SK-N-SH treated with all-trans-retinoic acid at 6 μM for 48 hours (cell line): Measurements from ENCODE around the gene SELENOM.

Experiments
- ATAC-seq: fragments of 200-7000 bp; cut with Tn5 transposase; 3 replicates; pipeline ENCODE4 v1.9.1; 2020; ENCODE audit warnings: mild to moderate bottlenecking, moderate library complexity
- ARNTL ChIP-seq: fragments of 450-650 bp; formaldehyde crosslinking; IDR thresholded peaks from 2 replicates; pipeline ENCODE4 v1.5.0; 2020; ENCODE audit warnings: low read depth, mild to moderate bottlenecking, moderate library complexity, borderline replicate concordance
- BACH2 ChIP-seq: fragments of 250-450 bp; sonication (Bioruptor Pico); IDR thresholded peaks from 2 replicates; pipeline ENCODE4 v1.9.0; 2021; ENCODE audit warnings: mild to moderate bottlenecking, borderline replicate concordance
- CSDC2 ChIP-seq: fragments of 250-450 bp; sonication (Bioruptor Pico); IDR thresholded peaks from 2 replicates; pipeline ENCODE4 v1.5.0; 2020; ENCODE audit warnings: mild to moderate bottlenecking, moderate library complexity
- ISL1 ChIP-seq: fragments of 250-450 bp; sonication (Bioruptor Pico); IDR thresholded peaks from 2 replicates; pipeline ENCODE4 v2.1.2; 2022; ENCODE audit warnings: mild to moderate bottlenecking, moderate library complexity
- OSR1 ChIP-seq: fragments of 250-450 bp; sonication (Bioruptor Pico); IDR thresholded peaks from 2 replicates; pipeline ENCODE4 v1.8.0; 2022; ENCODE audit warnings: moderate library complexity, mild to moderate bottlenecking, inconsistent platforms
- PPARA ChIP-seq: fragments of 250-450 bp; sonication (Bioruptor Pico); IDR thresholded peaks from 2 replicates; pipeline ENCODE4 v1.5.0; 2020; ENCODE audit warnings: mild to moderate bottlenecking, borderline replicate concordance
- RARB ChIP-seq: fragments of 250-450 bp; sonication (Bioruptor Pico); IDR thresholded peaks from 2 replicates; pipeline ENCODE4 v1.8.0; 2021; ENCODE audit warnings: mild to moderate bottlenecking, moderate library complexity
- SNAI2 ChIP-seq: fragments of 250-450 bp; sonication (Bioruptor Pico); IDR thresholded peaks from 2 replicates; pipeline ENCODE4 v1.5.0; 2020; ENCODE audit warnings: mild to moderate bottlenecking, moderate library complexity
- TOX ChIP-seq: fragments of 250-450 bp; sonication (Bioruptor Pico); IDR thresholded peaks from 2 replicates; pipeline ENCODE4 v1.8.0; 2021; ENCODE audit warnings: mild to moderate bottlenecking, moderate library complexity, borderline replicate concordance
- ZC3H10 ChIP-seq: fragments of 250-450 bp; sonication (Bioruptor Pico); IDR thresholded peaks from 2 replicates; pipeline ENCODE4 v1.5.1; 2021; ENCODE audit warnings: mild to moderate bottlenecking, moderate library complexity
- ZFP3 ChIP-seq: fragments of 250-450 bp; sonication (Bioruptor Pico); IDR thresholded peaks from 2 replicates; pipeline ENCODE4 v1.5.0; 2020; ENCODE audit warnings: mild to moderate bottlenecking, moderate library complexity
- ZFP30 ChIP-seq: fragments of 450-650 bp; formaldehyde crosslinking; IDR thresholded peaks from 2 replicates; pipeline ENCODE4 v1.5.0; 2022; ENCODE audit warnings: mild to moderate bottlenecking, moderate library complexity
- ZNF565 ChIP-seq: fragments of 450-650 bp; formaldehyde crosslinking; conservative IDR thresholded peaks from 2 replicates; pipeline ENCODE4 v1.5.0; 2020; ENCODE audit warnings: low read depth, mild to moderate bottlenecking, moderate library complexity
- ZNF8 ChIP-seq: fragments of 450-650 bp; formaldehyde crosslinking; IDR thresholded peaks from 2 replicates; pipeline ENCODE4 v1.5.0; 2020; ENCODE audit warnings: mild to moderate bottlenecking, moderate library complexity
- TF ChIP-seq, protein P1 (sequence below): fragments of 250-450 bp; sonication (Bioruptor Pico); IDR thresholded peaks from 2 replicates; pipeline ENCODE4 v1.5.0; 2020; ENCODE audit warnings: mild to moderate bottlenecking, moderate library complexity
- TF ChIP-seq, protein P2 (sequence below): fragments of 250-450 bp; sonication (Bioruptor Pico); IDR thresholded peaks from 2 replicates; pipeline ENCODE4 v1.8.0; 2020; ENCODE audit warnings: mild to moderate bottlenecking, moderate library complexity, borderline replicate concordance
- TF ChIP-seq, protein P3 (sequence below): fragments of 250-450 bp; sonication (Bioruptor Pico); IDR thresholded peaks from 2 replicates; pipeline ENCODE4 v1.5.1; 2021; ENCODE audit warnings: mild to moderate bottlenecking, moderate library complexity
- TF ChIP-seq, protein P4 (sequence below): fragments of 250-450 bp; sonication (Bioruptor Pico); IDR thresholded peaks from 2 replicates; pipeline ENCODE4 v1.5.1; 2020; ENCODE audit warnings: low read depth, mild to moderate bottlenecking, moderate library complexity
- TF ChIP-seq, protein P5 (sequence below): fragments of 250-450 bp; sonication (Bioruptor Pico); IDR thresholded peaks from 2 replicates; pipeline ENCODE4 v1.8.0; 2021; ENCODE audit warnings: low read depth, mild to moderate bottlenecking, moderate library complexity, borderline replicate concordance

Gene SELENOM

DNA sequence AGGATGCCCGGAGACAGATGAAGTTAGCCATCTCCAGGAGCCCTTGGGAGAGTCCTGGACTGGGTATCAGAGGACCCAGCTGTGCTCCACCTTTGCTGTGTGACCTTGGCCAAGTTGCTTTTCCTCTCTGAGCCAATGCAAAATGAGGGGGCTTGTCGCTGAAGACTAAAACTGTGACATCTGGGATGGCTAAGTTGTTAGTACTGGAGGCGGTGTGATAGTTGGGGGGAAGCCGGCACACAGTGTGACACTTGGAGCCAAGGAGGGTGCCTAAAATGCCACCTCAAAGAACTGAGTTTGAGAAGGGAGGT, 15.9 kb upstream of the SELENOM start:
- ATAC-seq = no peak; the same call in 2 of the 3 replicates
- TF ChIP-seq, protein P1, sequence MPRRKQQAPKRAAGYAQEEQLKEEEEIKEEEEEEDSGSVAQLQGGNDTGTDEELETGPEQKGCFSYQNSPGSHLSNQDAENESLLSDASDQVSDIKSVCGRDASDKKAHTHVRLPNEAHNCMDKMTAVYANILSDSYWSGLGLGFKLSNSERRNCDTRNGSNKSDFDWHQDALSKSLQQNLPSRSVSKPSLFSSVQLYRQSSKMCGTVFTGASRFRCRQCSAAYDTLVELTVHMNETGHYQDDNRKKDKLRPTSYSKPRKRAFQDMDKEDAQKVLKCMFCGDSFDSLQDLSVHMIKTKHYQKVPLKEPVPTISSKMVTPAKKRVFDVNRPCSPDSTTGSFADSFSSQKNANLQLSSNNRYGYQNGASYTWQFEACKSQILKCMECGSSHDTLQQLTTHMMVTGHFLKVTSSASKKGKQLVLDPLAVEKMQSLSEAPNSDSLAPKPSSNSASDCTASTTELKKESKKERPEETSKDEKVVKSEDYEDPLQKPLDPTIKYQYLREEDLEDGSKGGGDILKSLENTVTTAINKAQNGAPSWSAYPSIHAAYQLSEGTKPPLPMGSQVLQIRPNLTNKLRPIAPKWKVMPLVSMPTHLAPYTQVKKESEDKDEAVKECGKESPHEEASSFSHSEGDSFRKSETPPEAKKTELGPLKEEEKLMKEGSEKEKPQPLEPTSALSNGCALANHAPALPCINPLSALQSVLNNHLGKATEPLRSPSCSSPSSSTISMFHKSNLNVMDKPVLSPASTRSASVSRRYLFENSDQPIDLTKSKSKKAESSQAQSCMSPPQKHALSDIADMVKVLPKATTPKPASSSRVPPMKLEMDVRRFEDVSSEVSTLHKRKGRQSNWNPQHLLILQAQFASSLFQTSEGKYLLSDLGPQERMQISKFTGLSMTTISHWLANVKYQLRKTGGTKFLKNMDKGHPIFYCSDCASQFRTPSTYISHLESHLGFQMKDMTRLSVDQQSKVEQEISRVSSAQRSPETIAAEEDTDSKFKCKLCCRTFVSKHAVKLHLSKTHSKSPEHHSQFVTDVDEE (CRISPR knock-in tag) = no peak
- TF ChIP-seq PPARA = no peak
- no peak for TF ChIP-seq RARB (CRISPR knock-in tag)
- TF ChIP-seq ARNTL = no peak
- no peak for TF ChIP-seq ZFP30

DNA sequence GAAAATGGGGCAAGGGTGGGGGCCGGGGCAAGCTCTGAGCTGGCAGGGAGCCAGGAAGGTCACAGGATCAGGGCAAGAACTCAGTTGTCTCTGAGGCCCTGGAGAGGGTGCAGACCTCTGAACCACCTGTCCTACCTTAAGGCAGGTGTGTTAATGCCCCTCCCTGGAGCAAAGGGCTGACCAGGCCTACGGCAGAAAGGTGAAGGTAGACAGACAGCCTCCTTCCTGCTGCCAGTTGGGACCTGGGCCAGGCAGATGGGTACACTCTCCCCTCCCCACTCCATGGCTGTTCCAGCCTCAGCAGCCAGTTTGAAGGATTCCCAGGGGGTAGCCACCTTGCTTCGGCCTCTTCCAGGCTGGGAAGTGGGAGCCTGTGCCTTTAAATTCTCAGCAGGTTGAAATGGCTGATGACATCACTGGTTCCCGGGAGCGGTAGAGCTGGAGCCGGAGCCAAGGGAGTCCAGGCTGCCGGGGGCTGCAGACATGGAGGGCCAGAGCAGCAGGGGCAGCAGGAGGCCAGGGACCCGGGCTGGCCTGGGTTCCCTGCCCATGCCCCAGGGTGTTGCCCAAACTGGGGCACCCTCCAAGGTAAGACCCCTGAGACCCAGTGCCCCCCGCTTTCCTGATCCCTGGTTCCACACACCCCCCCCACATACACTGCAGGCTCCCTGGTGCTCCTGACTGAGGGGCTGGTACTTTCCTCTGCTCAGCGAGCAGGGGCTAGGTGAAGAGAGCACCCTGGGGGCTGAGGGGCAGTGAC, 15.3 kb upstream of the SELENOM start, which contains the start of gene INPP5J:
Gene INPP5J, plus strand, starts transcription at position 435 of the 760 bp plus-strand sequence. Its CDS starts 49 bp downstream, at position 484.
- ATAC-seq = peak; percentile 97
- TF ChIP-seq ZFP30 (no peak), BACH2 (CRISPR knock-in tag) (no peak), OSR1 (CRISPR knock-in tag) (no peak), ZNF565 (CRISPR knock-in tag) (no peak), PPARA (no peak), TOX (CRISPR knock-in tag) (no peak)
- TF ChIP-seq, protein P2, sequence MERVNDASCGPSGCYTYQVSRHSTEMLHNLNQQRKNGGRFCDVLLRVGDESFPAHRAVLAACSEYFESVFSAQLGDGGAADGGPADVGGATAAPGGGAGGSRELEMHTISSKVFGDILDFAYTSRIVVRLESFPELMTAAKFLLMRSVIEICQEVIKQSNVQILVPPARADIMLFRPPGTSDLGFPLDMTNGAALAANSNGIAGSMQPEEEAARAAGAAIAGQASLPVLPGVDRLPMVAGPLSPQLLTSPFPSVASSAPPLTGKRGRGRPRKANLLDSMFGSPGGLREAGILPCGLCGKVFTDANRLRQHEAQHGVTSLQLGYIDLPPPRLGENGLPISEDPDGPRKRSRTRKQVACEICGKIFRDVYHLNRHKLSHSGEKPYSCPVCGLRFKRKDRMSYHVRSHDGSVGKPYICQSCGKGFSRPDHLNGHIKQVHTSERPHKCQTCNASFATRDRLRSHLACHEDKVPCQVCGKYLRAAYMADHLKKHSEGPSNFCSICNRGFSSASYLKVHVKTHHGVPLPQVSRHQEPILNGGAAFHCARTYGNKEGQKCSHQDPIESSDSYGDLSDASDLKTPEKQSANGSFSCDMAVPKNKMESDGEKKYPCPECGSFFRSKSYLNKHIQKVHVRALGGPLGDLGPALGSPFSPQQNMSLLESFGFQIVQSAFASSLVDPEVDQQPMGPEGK (CRISPR knock-in tag) = no peak
- TF ChIP-seq, protein P3, sequence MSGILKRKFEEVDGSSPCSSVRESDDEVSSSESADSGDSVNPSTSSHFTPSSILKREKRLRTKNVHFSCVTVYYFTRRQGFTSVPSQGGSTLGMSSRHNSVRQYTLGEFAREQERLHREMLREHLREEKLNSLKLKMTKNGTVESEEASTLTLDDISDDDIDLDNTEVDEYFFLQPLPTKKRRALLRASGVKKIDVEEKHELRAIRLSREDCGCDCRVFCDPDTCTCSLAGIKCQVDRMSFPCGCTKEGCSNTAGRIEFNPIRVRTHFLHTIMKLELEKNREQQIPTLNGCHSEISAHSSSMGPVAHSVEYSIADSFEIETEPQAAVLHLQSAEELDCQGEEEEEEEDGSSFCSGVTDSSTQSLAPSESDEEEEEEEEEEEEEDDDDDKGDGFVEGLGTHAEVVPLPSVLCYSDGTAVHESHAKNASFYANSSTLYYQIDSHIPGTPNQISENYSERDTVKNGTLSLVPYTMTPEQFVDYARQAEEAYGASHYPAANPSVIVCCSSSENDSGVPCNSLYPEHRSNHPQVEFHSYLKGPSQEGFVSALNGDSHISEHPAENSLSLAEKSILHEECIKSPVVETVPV (CRISPR knock-in tag) = no peak

DNA sequence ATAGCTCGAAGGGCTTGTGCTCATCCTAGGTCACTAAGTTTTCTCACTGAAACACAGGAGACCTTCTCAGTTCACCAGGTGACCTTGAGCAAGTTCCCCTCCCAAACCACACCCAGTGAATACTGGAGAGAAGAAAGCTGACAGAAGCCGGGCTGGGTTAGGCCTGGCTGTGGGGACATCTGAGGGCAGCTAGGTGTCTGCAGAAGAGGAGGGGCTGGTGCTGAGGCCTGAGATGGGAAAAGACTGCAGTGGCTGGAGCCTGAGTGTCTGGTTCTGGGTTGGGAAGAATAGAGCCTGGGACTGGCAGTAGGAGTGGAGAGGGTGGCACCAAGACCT, 14.8 kb upstream of the SELENOM start:
- ATAC-seq = no peak
- no peak for TF ChIP-seq ZNF8
- no peak for TF ChIP-seq TOX (CRISPR knock-in tag)
- TF ChIP-seq ZFP30 = no peak
- TF ChIP-seq, protein P4, sequence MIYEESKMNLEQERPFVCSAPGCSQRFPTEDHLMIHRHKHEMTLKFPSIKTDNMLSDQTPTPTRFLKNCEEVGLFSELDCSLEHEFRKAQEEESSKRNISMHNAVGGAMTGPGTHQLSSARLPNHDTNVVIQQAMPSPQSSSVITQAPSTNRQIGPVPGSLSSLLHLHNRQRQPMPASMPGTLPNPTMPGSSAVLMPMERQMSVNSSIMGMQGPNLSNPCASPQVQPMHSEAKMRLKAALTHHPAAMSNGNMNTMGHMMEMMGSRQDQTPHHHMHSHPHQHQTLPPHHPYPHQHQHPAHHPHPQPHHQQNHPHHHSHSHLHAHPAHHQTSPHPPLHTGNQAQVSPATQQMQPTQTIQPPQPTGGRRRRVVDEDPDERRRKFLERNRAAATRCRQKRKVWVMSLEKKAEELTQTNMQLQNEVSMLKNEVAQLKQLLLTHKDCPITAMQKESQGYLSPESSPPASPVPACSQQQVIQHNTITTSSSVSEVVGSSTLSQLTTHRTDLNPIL (CRISPR knock-in tag) = no peak
- TF ChIP-seq, protein P2 (CRISPR knock-in tag) = no peak
- TF ChIP-seq, protein P5, sequence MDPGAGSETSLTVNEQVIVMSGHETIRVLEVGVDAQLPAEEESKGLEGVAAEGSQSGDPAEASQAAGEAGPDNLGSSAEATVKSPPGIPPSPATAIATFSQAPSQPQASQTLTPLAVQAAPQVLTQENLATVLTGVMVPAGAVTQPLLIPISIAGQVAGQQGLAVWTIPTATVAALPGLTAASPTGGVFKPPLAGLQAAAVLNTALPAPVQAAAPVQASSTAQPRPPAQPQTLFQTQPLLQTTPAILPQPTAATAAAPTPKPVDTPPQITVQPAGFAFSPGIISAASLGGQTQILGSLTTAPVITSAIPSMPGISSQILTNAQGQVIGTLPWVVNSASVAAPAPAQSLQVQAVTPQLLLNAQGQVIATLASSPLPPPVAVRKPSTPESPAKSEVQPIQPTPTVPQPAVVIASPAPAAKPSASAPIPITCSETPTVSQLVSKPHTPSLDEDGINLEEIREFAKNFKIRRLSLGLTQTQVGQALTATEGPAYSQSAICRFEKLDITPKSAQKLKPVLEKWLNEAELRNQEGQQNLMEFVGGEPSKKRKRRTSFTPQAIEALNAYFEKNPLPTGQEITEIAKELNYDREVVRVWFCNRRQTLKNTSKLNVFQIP (CRISPR knock-in tag) = no peak
- TF ChIP-seq ZFP3 (CRISPR knock-in tag) = no peak
- no peak for TF ChIP-seq SNAI2 (CRISPR knock-in tag)
- TF ChIP-seq PPARA = no peak

DNA sequence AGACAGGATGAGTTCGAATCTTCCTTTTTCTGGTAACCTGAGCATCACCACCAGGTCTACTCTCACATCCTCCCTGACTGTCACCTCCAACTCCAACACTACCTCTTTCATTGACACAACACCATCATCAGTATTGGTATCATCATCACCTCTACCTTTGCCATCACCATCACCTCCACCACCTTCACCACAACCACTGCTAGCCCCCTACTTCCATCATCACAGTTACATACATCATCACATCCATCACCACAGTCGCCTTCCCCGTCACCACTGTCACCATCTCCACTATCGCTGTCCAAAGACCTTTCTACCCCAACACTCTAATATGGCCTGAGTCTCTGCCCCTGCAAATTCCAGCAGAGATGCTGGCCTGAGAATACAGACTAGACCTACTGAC, 14.0 kb upstream of the SELENOM start:
- no peak for ATAC-seq
- TF ChIP-seq, protein P2 (CRISPR knock-in tag) = no peak
- TF ChIP-seq ZFP30 (no peak), ZC3H10 (no peak), ZNF8 (no peak), BACH2 (CRISPR knock-in tag) (no peak), TOX (CRISPR knock-in tag) (no peak), CSDC2 (CRISPR knock-in tag) (no peak), ISL1 (CRISPR knock-in tag) (no peak), ARNTL (no peak), SNAI2 (CRISPR knock-in tag) (no peak), OSR1 (CRISPR knock-in tag) (no peak)
- TF ChIP-seq, protein P3 (CRISPR knock-in tag) = no peak
